ENCODE data around the gene TLX2. TPM values are rescaled to one million over a fixed set of nuclear protein-coding genes. Genes with fewer than 3 reads are reported as not detected.

The TLX2 gene
- total RNA-seq, 4 donors from 2014 or later = 0.56 TPM; not detected in 3

DNA sequence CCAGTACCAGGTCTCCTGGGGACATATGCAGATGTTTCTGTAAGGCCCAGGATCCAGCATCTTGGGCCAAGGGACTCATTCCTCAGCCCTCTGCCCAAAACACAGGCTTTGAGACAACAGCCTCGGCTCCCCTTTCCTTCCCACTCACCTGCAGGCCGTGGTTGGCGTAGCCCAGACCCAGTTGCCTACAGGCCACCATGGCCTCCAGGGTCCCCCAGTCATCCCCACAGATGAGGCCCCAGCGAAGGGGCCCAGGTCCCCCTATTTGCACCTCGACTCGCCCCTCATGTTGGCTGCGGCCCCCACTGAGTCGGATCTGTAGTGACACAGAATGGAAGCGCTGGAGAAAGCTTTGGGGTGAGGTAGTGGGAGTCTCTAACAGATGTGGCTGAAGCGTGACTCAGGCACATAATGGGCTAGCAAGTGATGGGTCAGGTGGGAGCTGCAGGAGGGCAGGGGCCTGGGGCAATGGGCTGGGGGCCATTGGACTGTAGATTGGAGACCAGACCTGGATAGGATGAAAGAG, 21.3 kb downstream of the TLX2 start:
- no peak overlapping the region for H3K4me3 ChIP-seq
- H3K36me3 ChIP-seq = peaks cover 17% of the 10 kb centered on the region
- H3K27me3 ChIP-seq = no peaks in the 10 kb centered on the region
- no peak overlapping the region for H3K27ac ChIP-seq
- TF ChIP-seq, protein P1, sequence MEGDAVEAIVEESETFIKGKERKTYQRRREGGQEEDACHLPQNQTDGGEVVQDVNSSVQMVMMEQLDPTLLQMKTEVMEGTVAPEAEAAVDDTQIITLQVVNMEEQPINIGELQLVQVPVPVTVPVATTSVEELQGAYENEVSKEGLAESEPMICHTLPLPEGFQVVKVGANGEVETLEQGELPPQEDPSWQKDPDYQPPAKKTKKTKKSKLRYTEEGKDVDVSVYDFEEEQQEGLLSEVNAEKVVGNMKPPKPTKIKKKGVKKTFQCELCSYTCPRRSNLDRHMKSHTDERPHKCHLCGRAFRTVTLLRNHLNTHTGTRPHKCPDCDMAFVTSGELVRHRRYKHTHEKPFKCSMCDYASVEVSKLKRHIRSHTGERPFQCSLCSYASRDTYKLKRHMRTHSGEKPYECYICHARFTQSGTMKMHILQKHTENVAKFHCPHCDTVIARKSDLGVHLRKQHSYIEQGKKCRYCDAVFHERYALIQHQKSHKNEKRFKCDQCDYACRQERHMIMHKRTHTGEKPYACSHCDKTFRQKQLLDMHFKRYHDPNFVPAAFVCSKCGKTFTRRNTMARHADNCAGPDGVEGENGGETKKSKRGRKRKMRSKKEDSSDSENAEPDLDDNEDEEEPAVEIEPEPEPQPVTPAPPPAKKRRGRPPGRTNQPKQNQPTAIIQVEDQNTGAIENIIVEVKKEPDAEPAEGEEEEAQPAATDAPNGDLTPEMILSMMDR (IDR thresholded peaks at IDR 0.05) = no peak
- TF ChIP-seq POLR2A (IDR thresholded peaks at IDR 0.05) = no peak
- TF ChIP-seq POLR2AphosphoS5 (IDR thresholded peaks at IDR 0.05) = no peak
- TF ChIP-seq EP300 (IDR thresholded peaks at IDR 0.05) = no peak
- 90% methylated on average over 10 of the region's 10 CpGs for WGBS
- H3K9me3 ChIP-seq = no peaks in the 10 kb centered on the region
- H3K4me1 ChIP-seq = peaks cover 15% of the 10 kb centered on the region
- no peak for DNase-seq (ENCODE audit: low spot score in 2 of 2)

GRCh38 chr2:74536166-74536950, 22.1 kb downstream of the TLX2 start:
- no peaks in the 10 kb centered on the region for H3K27me3 ChIP-seq
- no peak overlapping the region for H3K27ac ChIP-seq

DNA sequence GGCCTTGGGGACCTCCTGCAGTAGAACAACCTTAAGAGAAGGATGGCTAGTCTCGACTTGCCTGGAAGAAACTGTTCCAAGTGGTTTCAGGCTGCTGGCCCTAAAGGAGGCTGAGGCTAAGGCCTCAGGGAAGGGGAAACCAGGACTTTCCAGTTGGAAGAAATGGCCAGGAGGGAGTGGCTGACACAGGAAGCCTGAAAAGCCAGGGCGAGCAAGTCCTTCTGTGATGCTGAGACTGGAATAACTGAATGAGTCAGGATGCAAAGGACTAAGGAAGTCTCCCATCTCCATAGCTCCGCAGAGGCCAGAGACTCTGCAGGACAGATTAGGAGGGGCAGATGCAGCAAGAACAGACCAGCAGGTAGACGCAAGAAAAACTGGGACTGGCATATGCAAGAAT, 22.9 kb downstream of the TLX2 start:
- 44% methylated on average over 4 of the region's 4 CpGs for WGBS
- no peak for DNase-seq (ENCODE audit: low spot score in 2 of 2)
- peaks cover 2% of the 10 kb centered on the region for H3K4me1 ChIP-seq
- peaks cover 17% of the 10 kb centered on the region for H3K36me3 ChIP-seq
- no peaks in the 10 kb centered on the region for H3K9me3 ChIP-seq
- H3K4me3 ChIP-seq = no peak overlapping the region
- H3K27me3 ChIP-seq = no peaks in the 10 kb centered on the region
- H3K27ac ChIP-seq = no peak overlapping the region
- TF ChIP-seq POLR2A (IDR thresholded peaks at IDR 0.05) (no peak), POLR2AphosphoS5 (IDR thresholded peaks at IDR 0.05) (no peak), EP300 (IDR thresholded peaks at IDR 0.05) (no peak)
- TF ChIP-seq, protein P1 (IDR thresholded peaks at IDR 0.05) = no peak

More at GRCh38 chr2:74536166-74536950, 22.1 kb downstream of the TLX2 start:
- H3K4me1 ChIP-seq = peaks cover 6% of the 10 kb centered on the region
- H3K36me3 ChIP-seq = peaks cover 17% of the 10 kb centered on the region
- DNase-seq (ENCODE audit: low spot score in 2 of 2) = no peak
- no peak overlapping the region for H3K4me3 ChIP-seq
- H3K9me3 ChIP-seq = no peaks in the 10 kb centered on the region
- TF ChIP-seq EP300 (IDR thresholded peaks at IDR 0.05) = no peak
- no peak for TF ChIP-seq POLR2A (IDR thresholded peaks at IDR 0.05)
- no peak for TF ChIP-seq POLR2AphosphoS5 (IDR thresholded peaks at IDR 0.05)
- TF ChIP-seq, protein P1 (IDR thresholded peaks at IDR 0.05) = no peak
- WGBS = 79% methylated on average over 23 of the region's 23 CpGs

GRCh38 chr2:74538881-74539339, 24.7 kb downstream of the TLX2 start:
- H3K36me3 ChIP-seq = peaks cover under 1% of the 10 kb centered on the region
- DNase-seq (ENCODE audit: low spot score in 2 of 2) = no peak
- WGBS = 76% methylated on average over 7 of the region's 7 CpGs
- peaks cover 2% of the 10 kb centered on the region for H3K4me1 ChIP-seq
- H3K4me3 ChIP-seq = no peak overlapping the region
- H3K27ac ChIP-seq = no peak overlapping the region
- no peaks in the 10 kb centered on the region for H3K9me3 ChIP-seq
- no peak for TF ChIP-seq EP300 (IDR thresholded peaks at IDR 0.05)
- no peak for TF ChIP-seq POLR2A (IDR thresholded peaks at IDR 0.05)
- no peak for TF ChIP-seq POLR2AphosphoS5 (IDR thresholded peaks at IDR 0.05)
- TF ChIP-seq, protein P1 (IDR thresholded peaks at IDR 0.05) = no peak
- H3K27me3 ChIP-seq = no peaks in the 10 kb centered on the region

- TF ChIP-seq EP300 (IDR thresholded peaks at IDR 0.05) (no peak), POLR2AphosphoS5 (IDR thresholded peaks at IDR 0.05) (no peak), POLR2A (IDR thresholded peaks at IDR 0.05) (no peak)
- TF ChIP-seq, protein P1 (IDR thresholded peaks at IDR 0.05) = no peak
- 59% methylated on average over 5 of the region's 5 CpGs for WGBS
- Histone ChIP-seq H3K4me1 (peaks cover 2% of the 10 kb centered on the region), H3K9me3 (no peaks in the 10 kb centered on the region), H3K4me3 (no peak overlapping the region), H3K27me3 (no peaks in the 10 kb centered on the region), H3K36me3 (no peaks in the 10 kb centered on the region), H3K27ac (no peak overlapping the region)
- no peak for DNase-seq (ENCODE audit: low spot score in 2 of 2)
These were observed 26.0 kb downstream of the TLX2 start for GRCh38 chr2:74540291-74540690.
